ENCODE data around the gene LIMK2.

GRCh38 chr22:31176923-31177322, 35.2 kb upstream of the LIMK2 start:
- TF ChIP-seq CTCF (IDR thresholded peaks at IDR 0.05; ENCODE audit: insufficient read depth, low read length, poor library complexity, severe bottlenecking) (no peak), EZH2phosphoT487 (conservative IDR thresholded peaks at IDR 0.05; ENCODE audit: low read length) (no peak)

Data from SU-DHL-6 (cell line).